H9 (cell line): ENCODE data around the gene FGFR3. TPM values are rescaled to one million over a fixed set of nuclear protein-coding genes. Genes with fewer than 3 reads are reported as not detected.

ENCODE experiments used
- DNase-seq: peaks from one replicate; pipeline ENCODE4 v3.0.0-alpha.2; 2017
- H2AFZ ChIP-seq: one replicate; pipeline ENCODE4 v1.6.1; 2013; ENCODE audit warnings: mild to moderate bottlenecking, low read length, control low read depth, moderate library complexity
- H2AK5ac ChIP-seq: 2 replicates; pipeline ENCODE4 v1.6.1; 2013; ENCODE audit warnings: low read length, control low read depth, mixed read lengths; ENCODE audit not compliant: insufficient read length
- H2BK120ac ChIP-seq: one replicate; pipeline ENCODE4 v1.6.1; 2013; ENCODE audit warnings: low read depth, mild to moderate bottlenecking, low read length, control low read depth, inconsistent platforms; ENCODE audit not compliant: poor library complexity, severe bottlenecking
- H2BK12ac ChIP-seq: 2 replicates; pipeline ENCODE4 v1.6.1; 2013; ENCODE audit warnings: low read length, control low read depth, mixed read lengths, low read depth; ENCODE audit not compliant: insufficient read length
- H2BK15ac ChIP-seq: 2 replicates; pipeline ENCODE4 v1.6.1; 2013; ENCODE audit warnings: low read depth, low read length, control low read depth
- H2BK20ac ChIP-seq: one replicate; pipeline ENCODE4 v1.6.1; 2013; ENCODE audit warnings: low read depth, mild to moderate bottlenecking, low read length, control low read depth, inconsistent platforms; ENCODE audit not compliant: poor library complexity, severe bottlenecking
- H2BK5ac ChIP-seq: 2 replicates; pipeline ENCODE4 v1.6.1; 2013; ENCODE audit warnings: low read length, control low read depth, mixed read lengths; ENCODE audit not compliant: insufficient read length
- H3K14ac ChIP-seq: 2 replicates; pipeline ENCODE4 v1.6.1; 2013; ENCODE audit warnings: low read length, control low read depth; ENCODE audit not compliant: insufficient read depth
- H3K18ac ChIP-seq: 2 replicates; pipeline ENCODE4 v1.6.1; 2013; ENCODE audit warnings: low read depth, mild to moderate bottlenecking, mixed read lengths, low read length, control low read depth; ENCODE audit not compliant: insufficient read length
- H3K23ac ChIP-seq: 2 replicates; pipeline ENCODE4 v1.6.1; 2013; ENCODE audit warnings: low read length, control low read depth, mixed read lengths, low read depth; ENCODE audit not compliant: insufficient read length
- H3K23me2 ChIP-seq: 2 replicates; pipeline ENCODE4 v1.6.1; 2013; ENCODE audit warnings: low read depth, mild to moderate bottlenecking, mixed read lengths, low read length, control low read depth; ENCODE audit not compliant: insufficient read length, poor library complexity, severe bottlenecking
- H3K27ac ChIP-seq: 2 replicates; pipeline ENCODE4 v1.5.1; 2013; ENCODE audit warnings: low read length, control low read depth, mixed read lengths, low read depth; ENCODE audit not compliant: insufficient read length
- H3K27me3 ChIP-seq: 2 replicates; pipeline ENCODE4 v1.6.1; 2013; ENCODE audit warnings: low read length, control low read depth, inconsistent platforms; ENCODE audit not compliant: insufficient read depth
- H3K4ac ChIP-seq: 2 replicates; pipeline ENCODE4 v1.6.1; 2013; ENCODE audit warnings: low read depth, mild to moderate bottlenecking, control low read depth, inconsistent platforms, low read length, moderate library complexity
- H3K4me1 ChIP-seq: 2 replicates; pipeline ENCODE4 v1.6.1; 2013; ENCODE audit warnings: low read length, control low read depth, inconsistent platforms; ENCODE audit not compliant: insufficient read depth
- H3K4me2 ChIP-seq: 2 replicates; pipeline ENCODE4 v1.6.1; 2013; ENCODE audit warnings: low read length, control low read depth, mixed read lengths; ENCODE audit not compliant: insufficient read length, insufficient read depth
- H3K56ac ChIP-seq: 2 replicates; pipeline ENCODE4 v1.6.1; 2013; ENCODE audit warnings: low read depth, mild to moderate bottlenecking, mixed read lengths, low read length, control low read depth; ENCODE audit not compliant: insufficient read length
- H3K79me1 ChIP-seq: 2 replicates; pipeline ENCODE4 v1.6.1; 2013; ENCODE audit warnings: low read depth, mild to moderate bottlenecking, moderate library complexity, low read length, control low read depth, inconsistent platforms; ENCODE audit not compliant: insufficient read depth, poor library complexity, severe bottlenecking
- H3K79me2 ChIP-seq: 2 replicates; pipeline ENCODE4 v1.6.1; 2013; ENCODE audit warnings: low read length, control low read depth, inconsistent platforms; ENCODE audit not compliant: insufficient read depth
- H3K9ac ChIP-seq: 2 replicates; pipeline ENCODE4 v1.6.1; 2013; ENCODE audit warnings: low read length, control low read depth, mixed read lengths; ENCODE audit not compliant: insufficient read length; ENCODE audit errors: extremely low read depth
- H3K9me3 ChIP-seq: one replicate; pipeline ENCODE4 v1.6.1; 2013; ENCODE audit warnings: low read depth, low read length, inconsistent platforms; ENCODE audit not compliant: control insufficient read depth
- H3T11ph ChIP-seq: one replicate; pipeline ENCODE4 v1.6.1; 2013; ENCODE audit warnings: mild to moderate bottlenecking, low read length, control low read depth, inconsistent platforms
- H4K20me1 ChIP-seq: one replicate; pipeline ENCODE4 v1.6.1; 2013; ENCODE audit not compliant: control insufficient read depth, insufficient read length, insufficient read depth
- H4K5ac ChIP-seq: 2 replicates; pipeline ENCODE4 v1.6.1; 2013; ENCODE audit warnings: low read depth, mild to moderate bottlenecking, mixed read lengths, low read length, control low read depth; ENCODE audit not compliant: insufficient read length
- H4K8ac ChIP-seq: replicated peaks from 2 replicates; pipeline ENCODE4 v1.6.1; 2013; ENCODE audit warnings: low read length, control low read depth, mixed read lengths, low read depth; ENCODE audit not compliant: insufficient read length
- H4K91ac ChIP-seq: 2 replicates; pipeline ENCODE4 v1.6.1; 2013; ENCODE audit warnings: low read depth, mild to moderate bottlenecking, moderate library complexity, mixed read lengths, low read length, control low read depth; ENCODE audit not compliant: insufficient read length
- H3K27ac Mint-ChIP-seq, 3 experiments: 2 replicates in 2 of 3; 3 replicates in 1 of 3; pipeline ENCODE4 v1.8.0; 2020 to 2021; ENCODE audit warnings: mixed read lengths in 3 of 3, mild to moderate bottlenecking in 1 of 3, moderate library complexity in 1 of 3
- H3K27me3 Mint-ChIP-seq: 2 replicates; pipeline ENCODE4 v1.8.0; 2021; ENCODE audit warnings: low read depth, mild to moderate bottlenecking, moderate library complexity, mixed read lengths
- H3K36me3 Mint-ChIP-seq, 3 experiments: 2 replicates in 2 of 3; 3 replicates in 1 of 3; pipeline ENCODE4 v1.8.0; 2020 to 2021; ENCODE audit warnings: low read depth in 3 of 3, mixed read lengths in 3 of 3; ENCODE audit not compliant: insufficient read depth in 1 of 3
- H3K4me1 Mint-ChIP-seq, 2 experiments: 2 replicates each; pipeline ENCODE4 v1.8.0; 2020; ENCODE audit warnings: mixed read lengths in 2 of 2
- H3K4me3 Mint-ChIP-seq, 2 experiments: 2 replicates in 1 of 2; 3 replicates in 1 of 2; pipeline ENCODE4 v1.8.0; 2020 to 2021; ENCODE audit warnings: mild to moderate bottlenecking in 2 of 2, mixed read lengths in 2 of 2, moderate library complexity in 1 of 2
- H3K9me3 Mint-ChIP-seq, 2 experiments: 2 replicates in 1 of 2; 3 replicates in 1 of 2; pipeline ENCODE4 v1.8.0; 2020; ENCODE audit warnings: mild to moderate bottlenecking in 2 of 2, mixed read lengths in 2 of 2, moderate library complexity in 1 of 2
- CTCF ChIP-seq: fragments of 200-600 bp; sonication (generic); conservative IDR thresholded peaks from 3 replicates; pipeline ENCODE4 v1.8.0; 2021; ENCODE audit warnings: antibody characterized with exemption, mild to moderate bottlenecking
- WGBS: extraction: QIAGEN DNeasy Blood & Tissue Kit; methylation state at CpG from one replicate; pipeline ENCODE4 v1.1.7; 2013; ENCODE audit warnings: missing lambda C conversion rate, low lambda C conversion rate, mixed read lengths; ENCODE audit not compliant: insufficient read length; ENCODE audit errors: extremely low coverage; 5-methylcytosine and 5-hydroxymethylcytosine counted together
- total RNA-seq: library from RNA; stranded (reverse); gene quantifications from 2 replicates; pipeline ENCODE4 v1.2.1, GENCODE V29; 2021

FGFR3 gene
- total RNA-seq, 1 experiment from 2014 or later: 75.7 TPM

- no peak for DNase-seq
- Histone ChIP-seq H3K4me2 (no peak overlapping the region), H3K18ac (no peak overlapping the region), H2BK12ac (no peak overlapping the region), H3K9me3 (no peaks in the 10 kb centered on the region), H3K9ac (no peak overlapping the region), H2BK5ac (no peak overlapping the region), H3T11ph (no peak overlapping the region), H3K14ac (no peak overlapping the region; the same call in 1 of the 2 replicates), H2BK15ac (no peak overlapping the region), H3K79me2 (peaks cover 2% of the 10 kb centered on the region; the same call in 1 of the 2 replicates), H4K8ac (no peak overlapping the region), H2AK5ac (no peak overlapping the region), H3K23me2 (peaks cover 13% of the 10 kb centered on the region), H3K23ac (no peak overlapping the region), H4K20me1 (no peaks in the 10 kb centered on the region), H3K4me1 (no peaks in the 10 kb centered on the region), H3K56ac (no peak overlapping the region), H3K79me1 (no peaks in the 10 kb centered on the region), H4K91ac (no peak overlapping the region), H3K27ac (no peak overlapping the region), H2BK20ac (no peak overlapping the region), H3K27me3 (peaks cover 14% of the 10 kb centered on the region), H2AFZ (no peak overlapping the region), H4K5ac (no peak overlapping the region), H2BK120ac (no peak overlapping the region), H3K4ac (no peak overlapping the region)
- no peak overlapping the region for H3K27ac Mint-ChIP-seq
- peaks cover 15 to 23% of the 10 kb centered on the region in 2 experiments for H3K4me1 Mint-ChIP-seq
- H3K4me3 Mint-ChIP-seq: peak overlapping the region in 1 of 2 experiments; percentile 47; a peak in 1 of 5 replicates
- no CpG with 5 or more reads among the region's 9 CpGs for WGBS
- H3K36me3 Mint-ChIP-seq: peaks cover 5 to 11% (median 6%) of the 10 kb centered on the region in 3 experiments
- no peak for TF ChIP-seq CTCF
- H3K27me3 Mint-ChIP-seq: peaks cover 28% of the 10 kb centered on the region
- H3K9me3 Mint-ChIP-seq: no peaks in the 10 kb centered on the region
Observed at GRCh38 chr4:1852904-1853623, 60.0 kb downstream of the FGFR3 start.
